K562 (cell line): ENCODE measurements around the gene TIMM23. TPM values are rescaled to one million over a fixed set of nuclear protein-coding genes. Genes with fewer than 3 reads are reported as not detected.

Experiments used
- ATAC-seq: fragments of 200-7000 bp; cut with Tn5 transposase; 3 replicates; pipeline ENCODE4 v1.9.1; 2020; ENCODE audit warnings: moderate library complexity
- BruUV-seq: library from RNA; stranded (reverse); fragments of 400-500 nt; replicated peaks from 2 replicates; lab custom pipeline; 2021; lab: Mats Ljungman, UMichigan
- CTCF ChIA-PET: fragments of 300-600 bp; formaldehyde crosslinking; extraction: SDS; loops from one replicate; lab custom pipeline; 2021; ENCODE audit warnings: low intra/inter-chr PET ratio; lab: Yijun Ruan, JAX
- POLR2A ChIA-PET: fragments of 300-600, 350-650 bp; sonication (Branson Sonifier 250); formaldehyde crosslinking; extraction: SDS; loops from one replicate; lab custom pipeline; 2021; ENCODE audit warnings: antibody characterized with exemption, inconsistent platforms; lab: Yijun Ruan, JAX
- DNase-seq, 4 experiments: peaks; one replicate each; pipeline versions ENCODE4 v3.0.0 to v3.0.0-alpha.2; 2011 to 2018; ENCODE audit warnings: low spot score in 3 of 4, mixed read lengths in 3 of 4; ENCODE audit errors: extremely low read depth in 1 of 4
- FAIRE-seq: peaks from 2 replicates; lab custom pipeline; 2011; peaks lifted over from hg19 to GRCh38; lab: Jason Lieb, UNC
- H2AFZ ChIP-seq: 2 replicates; pipeline ENCODE4 v1.6.0; 2011; ENCODE audit warnings: low read depth, low read length, control low read depth, inconsistent platforms
- H3K27ac ChIP-seq: fragments of 200-600 bp; 3 replicates; pipeline ENCODE4 v1.8.0; 2011; ENCODE audit warnings: low read depth, mild to moderate bottlenecking, control low read depth, inconsistent platforms, low read length, moderate library complexity, mixed read lengths; ENCODE audit errors: extremely low read depth
- H3K27me3 ChIP-seq, 2 experiments: fragments of 300-600 bp in 1 of 2; 2 replicates in 1 of 2; 3 replicates in 1 of 2; pipeline versions ENCODE4 v1.6.0 to v1.8.0; 2011; ENCODE audit warnings: inconsistent platforms in 2 of 2, low read length in 2 of 2, mild to moderate bottlenecking in 1 of 2, mixed read lengths in 1 of 2, moderate library complexity in 1 of 2; ENCODE audit not compliant: control insufficient read depth in 2 of 2, insufficient read depth in 2 of 2
- H3K36me3 ChIP-seq: fragments of 300-600 bp; 3 replicates; pipeline ENCODE4 v1.8.0; 2011; ENCODE audit warnings: mild to moderate bottlenecking, low read length, inconsistent platforms; ENCODE audit not compliant: control insufficient read depth, insufficient read depth
- H3K4me1 ChIP-seq, 2 experiments: fragments of 200-600 bp in 1 of 2; replicated peaks in 1 of 2; 2 replicates in 1 of 2; 3 replicates in 1 of 2; pipeline versions ENCODE4 v1.5.1 to v1.8.0; 2011; ENCODE audit warnings: inconsistent platforms in 2 of 2, low read length in 2 of 2, mild to moderate bottlenecking in 1 of 2, mixed read lengths in 1 of 2, moderate library complexity in 1 of 2; ENCODE audit not compliant: control insufficient read depth in 2 of 2, insufficient read depth in 2 of 2
- H3K4me2 ChIP-seq: 2 replicates; pipeline ENCODE4 v1.6.1; 2011; ENCODE audit warnings: low read length, control low read depth, inconsistent platforms, mixed read lengths; ENCODE audit not compliant: insufficient read depth
- H3K4me3 ChIP-seq: fragments of 200-600 bp; sonication (generic), shearing (Covaris generic); 2 replicates; pipeline ENCODE4 v1.5.1; 2016; ENCODE audit warnings: control low read depth, inconsistent platforms
- H3K79me2 ChIP-seq: fragments of 200-600 bp; 3 replicates; pipeline ENCODE4 v1.8.0; 2011; ENCODE audit warnings: low read length, inconsistent platforms; ENCODE audit not compliant: control insufficient read depth, insufficient read depth
- H3K9ac ChIP-seq, 2 experiments: 2 replicates each; pipeline versions ENCODE4 v1.6.0 to v1.6.1; 2011; ENCODE audit warnings: low read depth in 2 of 2, low read length in 2 of 2, control low read depth in 1 of 2, inconsistent platforms in 1 of 2, mild to moderate bottlenecking in 1 of 2, mixed read lengths in 1 of 2; ENCODE audit not compliant: insufficient read depth in 1 of 2
- H3K9me1 ChIP-seq: one replicate; pipeline ENCODE4 v1.6.0; 2011; ENCODE audit warnings: inconsistent platforms, mild to moderate bottlenecking, low read length, moderate library complexity; ENCODE audit not compliant: control insufficient read depth, insufficient read depth
- H3K9me3 ChIP-seq: replicated peaks from 2 replicates; pipeline ENCODE4 v1.5.1; 2011; ENCODE audit warnings: low read depth, low read length, inconsistent platforms; ENCODE audit not compliant: control insufficient read depth, insufficient read depth
- H4K20me1 ChIP-seq: replicated peaks from 2 replicates; pipeline ENCODE4 v1.6.1; 2011; ENCODE audit warnings: low read length, inconsistent platforms, mixed read lengths; ENCODE audit not compliant: control insufficient read depth, insufficient read depth
- BCL6 ChIP-seq: fragments of 250-450 bp; sonication (Bioruptor Pico); IDR thresholded peaks from 2 replicates; pipeline ENCODE4 v1.4.0; 2020
- CC2D1A ChIP-seq: fragments of 450-650 bp; IDR thresholded peaks from 2 replicates; pipeline ENCODE4 v1.6.1; 2017; ENCODE audit warnings: mild to moderate bottlenecking
- ESRRA ChIP-seq: fragments of 450-650 bp; IDR thresholded peaks from 2 replicates; pipeline ENCODE4 v1.6.1; 2014; ENCODE audit warnings: low read depth, mild to moderate bottlenecking, moderate library complexity, borderline replicate concordance
- FOXK1 ChIP-seq: sonication (generic); formaldehyde crosslinking; IDR thresholded peaks from 2 replicates; pipeline ENCODE4 v1.8.0; 2022; ENCODE audit warnings: missing genetic modification reagents, mild to moderate bottlenecking, borderline replicate concordance
- MYBL2 ChIP-seq, 2 experiments: fragments of 450-650 bp in 1 of 2; sonication (generic) in 1 of 2; formaldehyde crosslinking in 1 of 2; IDR thresholded peaks; 2 replicates each; pipeline versions ENCODE4 v1.6.1 to v1.8.1; 2017 to 2022; ENCODE audit warnings: borderline replicate concordance in 1 of 2, inconsistent platforms in 1 of 2, low read depth in 1 of 2, mild to moderate bottlenecking in 1 of 2, missing genetic modification reagents in 1 of 2, moderate library complexity in 1 of 2
- NFATC3 ChIP-seq: fragments of 450-650 bp; IDR thresholded peaks from 2 replicates; pipeline ENCODE4 v1.6.1; 2017; ENCODE audit warnings: mild to moderate bottlenecking
- RBM14 ChIP-seq: fragments of 200-400 bp; formaldehyde crosslinking; IDR thresholded peaks from 2 replicates; pipeline ENCODE4 v1.6.1; 2018; ENCODE audit warnings: low read depth, mild to moderate bottlenecking, low read length, moderate library complexity, borderline replicate concordance; ENCODE audit not compliant: insufficient read depth
- RNF2 ChIP-seq: sonication (generic); IDR thresholded peaks from 2 replicates; pipeline ENCODE4 v1.6.1; 2016
- TCFL5 ChIP-seq: fragments of 250-450 bp; sonication (Bioruptor Pico); conservative IDR thresholded peaks from 2 replicates; pipeline ENCODE4 v1.6.1; 2021; ENCODE audit warnings: mild to moderate bottlenecking, moderate library complexity, matching md5 sums
- ZNF668 ChIP-seq: fragments of 250-450 bp; sonication (Bioruptor Pico); IDR thresholded peaks from 2 replicates; pipeline ENCODE4 v1.8.0; 2022; ENCODE audit warnings: mild to moderate bottlenecking, inconsistent platforms
- in situ Hi-C: fragments of 300-500 bp; cut with MboI; formaldehyde crosslinking; loops from 4 replicates; pipeline ENCODE4 v1.15.0; 2018; ENCODE audit warnings: inconsistent platforms, mixed read lengths
- intact Hi-C: fragments of 100-400 bp; cut with micrococcal nuclease; formaldehyde crosslinking; loops from 2 replicates; pipeline ENCODE4 v1.14.2; 2022
- polyA plus RNA-seq, 8 experiments: library from polyadenylated mRNA; depleted of rRNA in 4 of 8; stranded (reverse) in 5 of 8; unstranded in 3 of 8; fragments of >200 nt; fragmentation: Nextera tagmentation in 2 of 8; fragmentation: Illumina TruSeq in 1 of 8; extraction: Ambion mirVana in 2 of 8; extraction: Trizol in 1 of 8; gene quantifications; 2 replicates each; pipeline versions ENCODE4 v1.2.1 to v1.2.3, GENCODE V29; 2011 to 2014; ENCODE audit warnings: inconsistent platforms in 1 of 8, missing spikeins in 1 of 8
- total RNA-seq, 7 experiments: library from RNA; depleted of rRNA in 6 of 7; stranded (reverse); fragments of >200 nt in 6 of 7; fragmentation: Illumina TruSeq in 2 of 7; extraction: Trizol in 2 of 7; gene quantifications; 2 replicates each; pipeline versions ENCODE4 v1.2.1 to v1.2.3, GENCODE V29; 2011 to 2021; ENCODE audit warnings: low replicate concordance in 1 of 7
- TF ChIP-seq, protein P1 (sequence below): sonication (generic); formaldehyde crosslinking; IDR thresholded peaks from 2 replicates; pipeline ENCODE4 v1.8.1; 2023; ENCODE audit warnings: missing genetic modification reagents, mild to moderate bottlenecking, borderline replicate concordance
- TF ChIP-seq, protein P2 (sequence below): fragments of 450-650 bp; formaldehyde crosslinking; IDR thresholded peaks from 2 replicates; pipeline ENCODE4 v1.4.0; 2022; ENCODE audit warnings: mild to moderate bottlenecking, moderate library complexity
- TF ChIP-seq, protein P3 (sequence below): sonication (generic); formaldehyde crosslinking; IDR thresholded peaks from 2 replicates; pipeline ENCODE4 v1.9.0; 2022; ENCODE audit warnings: mild to moderate bottlenecking, missing genetic modification reagents

The TIMM23 gene
- total and polyA plus RNA-seq, 9 of the 15 experiments (the other 6 are each of a cell fraction or from before 2014, with no cell fraction given), result 148 to 280 (median 183) TPM

DNA sequence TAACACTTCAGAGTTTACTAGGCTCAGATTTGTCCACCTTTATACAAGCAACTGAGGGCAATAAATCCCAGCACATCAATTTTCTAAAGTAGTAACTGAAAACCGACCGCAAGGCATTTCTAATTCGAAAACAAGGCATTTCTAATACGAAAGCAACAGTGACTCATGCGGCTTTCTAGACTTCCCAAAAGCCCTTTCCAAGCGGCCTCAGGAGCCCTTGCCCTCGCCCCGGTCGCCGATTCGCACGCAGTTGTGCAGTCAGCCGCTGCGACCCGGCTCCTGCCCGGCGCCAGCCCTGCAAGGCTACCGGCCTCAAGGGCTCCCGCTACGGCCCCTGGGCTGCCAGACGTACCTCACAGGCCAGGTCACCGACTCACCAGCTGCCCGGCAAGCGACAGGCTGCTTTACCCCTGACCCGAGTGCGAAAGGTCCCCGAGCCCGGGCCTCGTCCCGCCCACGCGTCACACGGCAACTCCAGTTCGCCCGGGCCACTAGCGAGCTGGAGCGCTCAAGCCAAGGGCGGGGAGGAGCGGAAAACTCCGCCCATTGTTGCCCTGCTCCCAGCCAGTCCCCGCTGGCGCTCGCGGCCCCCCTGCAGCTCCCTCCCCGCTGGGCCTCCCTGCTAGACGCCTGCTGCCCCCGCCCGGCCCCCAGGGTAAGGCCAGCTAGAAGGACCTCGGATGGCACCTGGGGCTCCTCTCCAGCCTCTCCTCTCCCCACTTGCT is 50.9 kb downstream of the TIMM23 start (continued):
- TF ChIP-seq, protein P1, sequence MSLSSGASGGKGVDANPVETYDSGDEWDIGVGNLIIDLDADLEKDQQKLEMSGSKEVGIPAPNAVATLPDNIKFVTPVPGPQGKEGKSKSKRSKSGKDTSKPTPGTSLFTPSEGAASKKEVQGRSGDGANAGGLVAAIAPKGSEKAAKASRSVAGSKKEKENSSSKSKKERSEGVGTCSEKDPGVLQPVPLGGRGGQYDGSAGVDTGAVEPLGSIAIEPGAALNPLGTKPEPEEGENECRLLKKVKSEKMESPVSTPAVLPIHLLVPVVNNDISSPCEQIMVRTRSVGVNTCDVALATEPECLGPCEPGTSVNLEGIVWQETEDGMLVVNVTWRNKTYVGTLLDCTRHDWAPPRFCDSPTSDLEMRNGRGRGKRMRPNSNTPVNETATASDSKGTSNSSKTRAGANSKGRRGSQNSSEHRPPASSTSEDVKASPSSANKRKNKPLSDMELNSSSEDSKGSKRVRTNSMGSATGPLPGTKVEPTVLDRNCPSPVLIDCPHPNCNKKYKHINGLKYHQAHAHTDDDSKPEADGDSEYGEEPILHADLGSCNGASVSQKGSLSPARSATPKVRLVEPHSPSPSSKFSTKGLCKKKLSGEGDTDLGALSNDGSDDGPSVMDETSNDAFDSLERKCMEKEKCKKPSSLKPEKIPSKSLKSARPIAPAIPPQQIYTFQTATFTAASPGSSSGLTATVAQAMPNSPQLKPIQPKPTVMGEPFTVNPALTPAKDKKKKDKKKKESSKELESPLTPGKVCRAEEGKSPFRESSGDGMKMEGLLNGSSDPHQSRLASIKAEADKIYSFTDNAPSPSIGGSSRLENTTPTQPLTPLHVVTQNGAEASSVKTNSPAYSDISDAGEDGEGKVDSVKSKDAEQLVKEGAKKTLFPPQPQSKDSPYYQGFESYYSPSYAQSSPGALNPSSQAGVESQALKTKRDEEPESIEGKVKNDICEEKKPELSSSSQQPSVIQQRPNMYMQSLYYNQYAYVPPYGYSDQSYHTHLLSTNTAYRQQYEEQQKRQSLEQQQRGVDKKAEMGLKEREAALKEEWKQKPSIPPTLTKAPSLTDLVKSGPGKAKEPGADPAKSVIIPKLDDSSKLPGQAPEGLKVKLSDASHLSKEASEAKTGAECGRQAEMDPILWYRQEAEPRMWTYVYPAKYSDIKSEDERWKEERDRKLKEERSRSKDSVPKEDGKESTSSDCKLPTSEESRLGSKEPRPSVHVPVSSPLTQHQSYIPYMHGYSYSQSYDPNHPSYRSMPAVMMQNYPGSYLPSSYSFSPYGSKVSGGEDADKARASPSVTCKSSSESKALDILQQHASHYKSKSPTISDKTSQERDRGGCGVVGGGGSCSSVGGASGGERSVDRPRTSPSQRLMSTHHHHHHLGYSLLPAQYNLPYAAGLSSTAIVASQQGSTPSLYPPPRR (CRISPR knock-in tag), result no peak
- no peak for TF ChIP-seq TCFL5

GRCh38 chr10:46024948-46025347 is 52.7 kb downstream of the TIMM23 start:
- Histone ChIP-seq H3K9me1 (peaks cover 3% of the 10 kb centered on the region), H3K4me3 (no peak overlapping the region), H3K79me2 (peaks cover 100% of the 10 kb centered on the region), H3K36me3 (peaks cover 49% of the 10 kb centered on the region), H4K20me1 (peaks cover 9% of the 10 kb centered on the region), H3K9ac (peak overlapping the region; percentile 1 to 50; a peak in 2 of 4 replicates), H3K27me3 (no peaks in the 10 kb centered on the region), H3K4me2 (0 out of 2 replicates have a peak overlapping the region, but pooled peaks have one; percentile 4), H2AFZ (no peak overlapping the region), H3K27ac (no peak overlapping the region; the same call in 2 of the 3 replicates), H3K9me3 (no peaks in the 10 kb centered on the region), H3K4me1 (peaks cover 24 to 64% of the 10 kb centered on the region in 2 experiments)
- in situ Hi-C loops, result loop anchor here (5.0 kb wide), 1 partner anchor 563 kb away; no protein-coding TSS in a partner anchor
- ChIA-PET CTCF (no interaction called here), POLR2A (interaction anchor here (1.1 to 11.8 kb wide), 2 partner anchors 9 to 18 kb away, joined by 4 to 136 read pairs; no protein-coding TSS in a partner anchor)
- FAIRE-seq (no peak), ATAC-seq (no peak), DNase-seq (no peak)
- intact Hi-C loops, result loop anchor here (5.0 kb wide), 5 partner anchors 202 to 1018 kb away; no protein-coding TSS in a partner anchor
- no TSS peak for BruUV-seq
- TF ChIP-seq FOXK1, result no peak
- TF ChIP-seq RBM14, result no peak
- TF ChIP-seq, protein P2, sequence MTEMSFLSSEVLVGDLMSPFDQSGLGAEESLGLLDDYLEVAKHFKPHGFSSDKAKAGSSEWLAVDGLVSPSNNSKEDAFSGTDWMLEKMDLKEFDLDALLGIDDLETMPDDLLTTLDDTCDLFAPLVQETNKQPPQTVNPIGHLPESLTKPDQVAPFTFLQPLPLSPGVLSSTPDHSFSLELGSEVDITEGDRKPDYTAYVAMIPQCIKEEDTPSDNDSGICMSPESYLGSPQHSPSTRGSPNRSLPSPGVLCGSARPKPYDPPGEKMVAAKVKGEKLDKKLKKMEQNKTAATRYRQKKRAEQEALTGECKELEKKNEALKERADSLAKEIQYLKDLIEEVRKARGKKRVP, result no peak
- TF ChIP-seq ZNF668 (CRISPR knock-in tag), result no peak
- TF ChIP-seq, protein P3, sequence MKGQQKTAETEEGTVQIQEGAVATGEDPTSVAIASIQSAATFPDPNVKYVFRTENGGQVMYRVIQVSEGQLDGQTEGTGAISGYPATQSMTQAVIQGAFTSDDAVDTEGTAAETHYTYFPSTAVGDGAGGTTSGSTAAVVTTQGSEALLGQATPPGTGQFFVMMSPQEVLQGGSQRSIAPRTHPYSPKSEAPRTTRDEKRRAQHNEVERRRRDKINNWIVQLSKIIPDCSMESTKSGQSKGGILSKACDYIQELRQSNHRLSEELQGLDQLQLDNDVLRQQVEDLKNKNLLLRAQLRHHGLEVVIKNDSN (CRISPR knock-in tag), result no peak
- TF ChIP-seq ESRRA, result no peak
- TF ChIP-seq CC2D1A, result no peak
- TF ChIP-seq BCL6 (CRISPR knock-in tag), result no peak
- TF ChIP-seq RNF2, result no peak
- TF ChIP-seq MYBL2 (IDR thresholded peaks at IDR 0.05; ENCODE audit: low read depth), result no peak
- TF ChIP-seq MYBL2 (CRISPR knock-in tag; IDR thresholded peaks at IDR 0.05; ENCODE audit: borderline replicate concordance), result no peak
- no peak for TF ChIP-seq NFATC3
